ENCODE data around the gene FAN1.

The FAN1 gene

GRCh38 chr15:30991255-30992235 is 87.8 kb downstream of the FAN1 start, which contains the start of gene MTMR10:
TSS of gene MTMR10 (minus strand) at chr15:30991628. CDS start at chr15:30991506, 122 bp downstream.
- TF ChIP-seq CTCF (IDR thresholded peaks at IDR 0.05; ENCODE audit: control insufficient read depth, insufficient read depth, low read depth, low read length, missing control alignments), result no peak
- H3K4me3 ChIP-seq (ENCODE audit: control insufficient read depth, low read depth, low read length), result peak within 1 kb of the TSS; percentile 92
- peak; percentile 16 for DNase-seq (ENCODE audit: low read depth)

GRCh38 chr15:30992249-30992864 is 88.6 kb downstream of the FAN1 start:
- TF ChIP-seq CTCF (IDR thresholded peaks at IDR 0.05; ENCODE audit: control insufficient read depth, insufficient read depth, low read depth, low read length, missing control alignments), result no peak
- no peak for DNase-seq (ENCODE audit: low read depth)
- H3K4me3 ChIP-seq (ENCODE audit: control insufficient read depth, low read depth, low read length), result peak overlapping the region; percentile 68

Data from AG09309 (cell line).